Measurements from ENCODE around the gene LSM10. TPM values are rescaled to one million over a fixed set of nuclear protein-coding genes. Genes with fewer than 3 reads are reported as not detected.

LSM10 gene
- total RNA-seq, 2 experiments from 2014 or later, result 43.2 to 133 TPM

GRCh38 chr1:36397083-36397377, 678 bp downstream of the LSM10 start:
- H3K79me2 ChIP-seq (ENCODE audit: insufficient read depth, low read depth, low read length), result peaks cover 47% of the 10 kb centered on the region; the same call in 1 of the 2 replicates
- no peaks in the 10 kb centered on the region for H3K9me2 ChIP-seq (ENCODE audit: insufficient read depth, low read length)
- no peaks in the 10 kb centered on the region for H4K20me1 ChIP-seq (ENCODE audit: insufficient read depth, low read length)
- CTCF ChIA-PET (ENCODE audit: unreplicated experiment), result interaction anchor here (1.1 to 1.5 kb wide), 3 partner anchors 10 to 23 kb away, joined by 5 to 9 read pairs (median 5); no protein-coding TSS in a partner anchor
- intact Hi-C loops (cut with micrococcal nuclease; ENCODE audit: unreplicated experiment), result no loop called here
- H3K4me2 ChIP-seq (ENCODE audit: low read length), result peak overlapping the region; percentile 97
- peak overlapping the region; percentile 77 for H3K4me3 ChIP-seq (ENCODE audit: low read depth, low read length, poor library complexity, severe bottlenecking)
- no peak overlapping the region; the same call in 1 of the 2 replicates for H2AFZ ChIP-seq (ENCODE audit: low read length)
- POLR2A ChIA-PET, result interaction anchor here (0.8 to 4.5 kb wide), 9 partner anchors 8 to 557 kb away, joined by 3 to 49 read pairs (median 5); no protein-coding TSS in a partner anchor
- peaks cover 8% of the 10 kb centered on the region; the same call in 1 of the 2 replicates for H3K9me3 ChIP-seq (ENCODE audit: low read length)
- peak overlapping the region; percentile 61 for H3K27ac ChIP-seq (ENCODE audit: low read depth, low read length, poor library complexity, severe bottlenecking)
- DNase-seq (ENCODE audit: low spot score), result no peak
- no TSS peak for BruUV-seq (replicated peaks)
- peaks cover 59% of the 10 kb centered on the region for H3K4me1 ChIP-seq (ENCODE audit: insufficient read depth, low read length, poor library complexity, severe bottlenecking)
- TF ChIP-seq CTCF (conservative IDR thresholded peaks at IDR 0.05; ENCODE audit: low read length) (no peak), EZH2phosphoT487 (IDR thresholded peaks at IDR 0.05; ENCODE audit: borderline replicate concordance, low read depth, low read length) (no peak)
- H3K36me3 ChIP-seq (ENCODE audit: insufficient read depth, low read length), result peaks cover 23% of the 10 kb centered on the region

GRCh38 chr1:36396359-36396758, 1.3 kb downstream of the LSM10 start:
- TF ChIP-seq CTCF (conservative IDR thresholded peaks at IDR 0.05; ENCODE audit: low read length) (no peak), EZH2phosphoT487 (IDR thresholded peaks at IDR 0.05; ENCODE audit: borderline replicate concordance, low read depth, low read length) (no peak)
- intact Hi-C loops (cut with micrococcal nuclease; ENCODE audit: unreplicated experiment), result no loop called here
- H3K79me2 ChIP-seq (ENCODE audit: insufficient read depth, low read depth, low read length), result peaks cover 47% of the 10 kb centered on the region; the same call in 1 of the 2 replicates
- H3K27ac ChIP-seq (ENCODE audit: low read depth, low read length, poor library complexity, severe bottlenecking), result peak overlapping the region; percentile 61
- peaks cover 66% of the 10 kb centered on the region for H3K4me1 ChIP-seq (ENCODE audit: insufficient read depth, low read length, poor library complexity, severe bottlenecking)
- BruUV-seq (replicated peaks), result no TSS peak
- H3K9me2 ChIP-seq (ENCODE audit: insufficient read depth, low read length), result no peaks in the 10 kb centered on the region
- CTCF ChIA-PET (ENCODE audit: unreplicated experiment), result interaction anchor here (0.5 to 1.1 kb wide), 2 partner anchors 11 to 246 kb away, joined by 5 read pairs; no protein-coding TSS in a partner anchor
- H3K4me3 ChIP-seq (ENCODE audit: low read depth, low read length, poor library complexity, severe bottlenecking), result peak overlapping the region; percentile 77
- peaks cover 4% of the 10 kb centered on the region; the same call in 1 of the 2 replicates for H3K9me3 ChIP-seq (ENCODE audit: low read length)
- POLR2A ChIA-PET, result interaction anchor here (0.6 to 4.5 kb wide), 4 partner anchors 9 to 1538 kb away, joined by 3 to 49 read pairs (median 7); no protein-coding TSS in a partner anchor
- no peak for DNase-seq (ENCODE audit: low spot score)
- peak overlapping the region; percentile 97 for H3K4me2 ChIP-seq (ENCODE audit: low read length)
- no peaks in the 10 kb centered on the region for H4K20me1 ChIP-seq (ENCODE audit: insufficient read depth, low read length)
- peaks cover 30% of the 10 kb centered on the region for H3K36me3 ChIP-seq (ENCODE audit: insufficient read depth, low read length)
- H2AFZ ChIP-seq (ENCODE audit: low read length), result no peak overlapping the region

- DNase-seq (ENCODE audit: low spot score), result no peak
- Histone ChIP-seq H4K20me1 (ENCODE audit: insufficient read depth, low read length) (no peaks in the 10 kb centered on the region), H3K9me2 (ENCODE audit: insufficient read depth, low read length) (no peaks in the 10 kb centered on the region), H3K9me3 (ENCODE audit: low read length) (no peaks in the 10 kb centered on the region), H3K4me2 (ENCODE audit: low read length) (peak overlapping the region; percentile 89), H3K36me3 (ENCODE audit: insufficient read depth, low read length) (peaks cover 46% of the 10 kb centered on the region), H3K79me2 (ENCODE audit: insufficient read depth, low read depth, low read length) (peaks cover 55% of the 10 kb centered on the region; the same call in 1 of the 2 replicates), H2AFZ (ENCODE audit: low read length) (no peak overlapping the region), H3K4me3 (ENCODE audit: low read depth, low read length, poor library complexity, severe bottlenecking) (peak overlapping the region; percentile 2), H3K27ac (ENCODE audit: low read depth, low read length, poor library complexity, severe bottlenecking) (peak overlapping the region; percentile 98), H3K4me1 (ENCODE audit: insufficient read depth, low read length, poor library complexity, severe bottlenecking) (peaks cover 85% of the 10 kb centered on the region)
- TF ChIP-seq EZH2phosphoT487 (IDR thresholded peaks at IDR 0.05; ENCODE audit: borderline replicate concordance, low read depth, low read length) (no peak), CTCF (conservative IDR thresholded peaks at IDR 0.05; ENCODE audit: low read length) (no peak)
- intact Hi-C loops (cut with micrococcal nuclease; ENCODE audit: unreplicated experiment), result no loop called here
- ChIA-PET CTCF (ENCODE audit: unreplicated experiment) (no interaction called here), POLR2A (interaction anchor here (0.6 to 0.9 kb wide), 2 partner anchors 21 to 1020 kb away, joined by 5 to 7 read pairs; no protein-coding TSS in a partner anchor)
- BruUV-seq (replicated peaks), result no TSS peak
Measured at GRCh38 chr1:36393686-36394085, 4.0 kb downstream of the LSM10 start.
